Astrocyte of the cerebellum (primary cell): ENCODE data around the gene SZT2.

Source experiments
- DNase-seq: peaks from one replicate; pipeline ENCODE4 v3.0.0-alpha.2; 2011; ENCODE audit warnings: low read depth
- H3K4me3 ChIP-seq: 2 replicates; pipeline ENCODE4 v1.5.1; 2011; ENCODE audit warnings: mild to moderate bottlenecking, low read depth, low read length, moderate library complexity
- in situ Hi-C: cut with HindIII; loops from 2 replicates; pipeline ENCODE4 v1.10.0; 2017; ENCODE audit warnings: low sequenced_read_pairs
- TF ChIP-seq, protein P1 (sequence below): IDR thresholded peaks from 2 replicates; pipeline ENCODE4 v1.5.1; 2012; ENCODE audit warnings: low read length, low read depth, moderate library complexity, mild to moderate bottlenecking; ENCODE audit errors: missing control alignments

The SZT2 gene

DNA sequence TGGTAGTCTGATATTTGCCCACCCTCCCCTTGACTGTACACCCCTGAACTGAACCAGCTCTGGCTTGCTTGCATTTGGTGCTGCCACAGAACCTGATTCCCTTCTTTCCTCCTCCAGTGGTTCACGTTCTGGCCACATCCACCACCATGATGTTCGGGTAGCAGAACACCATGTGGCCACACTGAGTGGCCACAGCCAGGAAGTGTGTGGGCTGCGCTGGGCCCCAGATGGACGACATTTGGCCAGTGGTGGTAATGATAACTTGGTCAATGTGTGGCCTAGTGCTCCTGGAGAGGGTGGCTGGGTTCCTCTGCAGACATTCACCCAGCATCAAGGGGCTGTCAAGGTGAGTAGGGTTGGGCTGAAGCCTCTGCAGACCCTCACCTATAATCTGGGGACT lies 29.1 kb upstream of the SZT2 start:
- DNase-seq: no peak
- TF ChIP-seq, protein P1, sequence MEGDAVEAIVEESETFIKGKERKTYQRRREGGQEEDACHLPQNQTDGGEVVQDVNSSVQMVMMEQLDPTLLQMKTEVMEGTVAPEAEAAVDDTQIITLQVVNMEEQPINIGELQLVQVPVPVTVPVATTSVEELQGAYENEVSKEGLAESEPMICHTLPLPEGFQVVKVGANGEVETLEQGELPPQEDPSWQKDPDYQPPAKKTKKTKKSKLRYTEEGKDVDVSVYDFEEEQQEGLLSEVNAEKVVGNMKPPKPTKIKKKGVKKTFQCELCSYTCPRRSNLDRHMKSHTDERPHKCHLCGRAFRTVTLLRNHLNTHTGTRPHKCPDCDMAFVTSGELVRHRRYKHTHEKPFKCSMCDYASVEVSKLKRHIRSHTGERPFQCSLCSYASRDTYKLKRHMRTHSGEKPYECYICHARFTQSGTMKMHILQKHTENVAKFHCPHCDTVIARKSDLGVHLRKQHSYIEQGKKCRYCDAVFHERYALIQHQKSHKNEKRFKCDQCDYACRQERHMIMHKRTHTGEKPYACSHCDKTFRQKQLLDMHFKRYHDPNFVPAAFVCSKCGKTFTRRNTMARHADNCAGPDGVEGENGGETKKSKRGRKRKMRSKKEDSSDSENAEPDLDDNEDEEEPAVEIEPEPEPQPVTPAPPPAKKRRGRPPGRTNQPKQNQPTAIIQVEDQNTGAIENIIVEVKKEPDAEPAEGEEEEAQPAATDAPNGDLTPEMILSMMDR: no peak
- peak overlapping the region; percentile 18 for H3K4me3 ChIP-seq
- in situ Hi-C loops: no loop called here

DNA sequence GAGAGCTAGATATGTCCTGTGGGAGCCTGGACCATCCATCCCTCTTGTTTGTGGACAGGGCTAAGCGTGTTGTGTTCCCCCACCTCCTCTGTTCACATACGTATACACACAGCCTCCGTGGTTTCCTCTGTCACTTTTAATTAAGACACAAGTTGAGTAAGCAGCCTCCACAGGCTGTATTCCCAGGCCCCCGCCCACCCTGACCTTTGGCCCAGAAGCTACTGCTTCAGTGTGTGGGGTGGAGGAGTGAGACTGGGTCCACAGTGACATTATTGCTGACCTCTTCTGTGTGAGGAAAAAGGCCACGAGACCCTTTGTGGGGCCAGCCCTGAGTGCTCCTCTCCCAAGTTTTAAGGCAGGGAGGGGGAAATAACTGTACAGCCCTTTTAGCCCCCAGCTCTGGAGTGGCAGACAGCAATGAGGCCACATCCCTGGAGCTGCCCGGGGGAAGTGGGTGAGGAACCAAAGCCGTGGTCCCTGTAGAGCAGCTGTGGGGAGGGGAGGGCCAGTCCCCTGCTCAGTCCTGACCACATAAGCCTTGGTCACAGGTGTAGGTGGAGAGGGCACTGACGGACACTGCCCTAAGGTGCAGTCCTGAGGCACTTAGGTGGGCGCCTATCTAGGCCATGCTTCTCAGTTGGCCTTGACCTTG lies 26.3 kb upstream of the SZT2 start:
- TF ChIP-seq, protein P1: no peak
- in situ Hi-C loops: no loop called here
- no peak for DNase-seq
- H3K4me3 ChIP-seq: no peak overlapping the region

DNA sequence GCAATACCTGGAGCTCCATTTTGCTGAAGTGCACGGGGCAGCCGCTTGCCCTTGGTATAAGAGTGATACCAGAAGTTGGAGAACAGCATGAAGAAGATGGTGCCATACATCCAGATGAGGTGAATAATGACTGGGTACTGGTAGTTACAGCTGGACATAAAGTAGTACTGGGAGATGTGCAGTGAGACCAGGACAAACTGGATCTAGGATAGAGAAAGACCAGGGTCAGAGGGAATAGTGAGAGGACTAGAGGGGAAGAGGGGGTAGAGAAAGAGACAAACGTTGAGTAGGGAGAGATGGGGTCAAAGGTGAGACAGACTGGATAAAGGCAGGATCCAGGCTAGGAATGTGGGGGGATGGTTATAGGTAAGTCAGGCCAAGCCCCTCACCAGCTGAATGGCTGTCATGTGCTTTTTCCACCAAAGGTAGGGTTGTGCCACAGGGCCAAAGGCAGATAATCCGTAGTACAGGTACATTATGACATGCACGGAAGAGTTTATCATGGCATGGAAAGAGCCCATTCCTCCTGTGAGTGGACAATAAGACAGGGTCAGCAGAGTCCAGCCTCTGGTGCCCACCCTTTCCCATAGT lies 25.7 kb upstream of the SZT2 start:
- DNase-seq: no peak
- in situ Hi-C loops: no loop called here
- TF ChIP-seq, protein P1: no peak
- no peak overlapping the region for H3K4me3 ChIP-seq

DNA sequence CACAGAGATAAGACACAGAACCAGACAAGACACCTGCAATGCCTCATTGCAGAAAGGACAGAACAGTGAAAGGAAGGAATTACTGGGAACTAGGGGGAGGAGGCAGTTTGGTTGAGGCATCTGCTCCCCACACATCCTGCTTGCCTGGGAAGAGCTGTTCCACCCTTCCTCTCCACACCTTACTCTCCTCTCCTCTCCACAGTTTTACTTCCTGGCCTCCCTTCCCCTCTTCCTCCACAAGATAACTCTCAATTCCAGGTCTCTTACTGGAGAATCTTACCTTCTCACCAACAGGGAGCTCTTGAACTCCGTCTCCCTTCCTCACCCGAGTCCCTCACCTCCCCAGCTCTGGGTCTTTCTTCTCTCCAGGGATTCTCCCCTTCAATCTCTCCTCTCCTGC lies 24.0 kb upstream of the SZT2 start:
- H3K4me3 ChIP-seq: no peak overlapping the region
- no peak for DNase-seq
- in situ Hi-C loops: no loop called here
- TF ChIP-seq, protein P1: no peak

DNA sequence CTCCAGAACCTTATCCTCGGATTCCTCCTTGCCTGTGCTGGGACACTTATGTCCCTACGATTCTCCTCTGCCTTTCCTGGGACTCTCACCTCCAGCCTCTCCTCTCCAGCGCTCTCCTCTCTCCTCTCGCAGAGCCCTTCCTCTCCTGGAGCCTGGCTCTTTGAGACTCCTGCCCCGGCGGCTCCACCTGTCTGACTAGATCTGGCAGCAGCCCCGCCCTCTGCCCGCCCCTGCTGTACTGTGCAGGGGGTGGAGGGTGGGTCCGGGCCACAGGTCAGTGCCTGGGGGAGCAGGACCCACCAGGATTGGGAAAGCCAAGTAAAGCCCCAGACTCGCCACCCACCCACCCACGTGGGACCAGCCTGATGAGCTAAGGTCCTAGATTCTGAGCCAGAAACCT lies 23.5 kb upstream of the SZT2 start:
- H3K4me3 ChIP-seq: peak overlapping the region; percentile 77
- in situ Hi-C loops: no loop called here
- TF ChIP-seq, protein P1: no peak
- no peak for DNase-seq

DNA sequence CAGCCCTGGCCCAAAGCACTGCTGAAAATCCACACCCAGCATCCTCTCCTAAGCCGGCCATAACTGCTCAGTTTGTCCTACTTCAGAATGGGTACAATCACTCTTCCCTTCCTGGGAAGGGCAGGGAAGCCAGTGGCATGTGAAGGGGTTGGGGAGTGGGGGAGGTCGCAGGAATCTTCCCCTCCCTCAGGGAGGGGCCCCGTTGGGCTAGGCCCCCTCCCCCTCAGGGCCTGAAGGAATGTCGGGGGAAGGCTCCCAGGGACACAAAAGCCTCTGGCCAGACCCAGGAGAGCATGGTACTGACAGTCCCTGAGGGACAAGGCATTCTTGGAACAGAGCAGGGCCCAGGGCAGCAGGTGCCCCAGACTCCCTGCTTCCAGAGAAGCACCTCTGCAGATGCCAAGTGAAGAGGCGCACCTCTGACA lies 23.1 kb upstream of the SZT2 start:
- TF ChIP-seq, protein P1: no peak
- H3K4me3 ChIP-seq: peak overlapping the region; percentile 77
- DNase-seq: no peak
- in situ Hi-C loops: no loop called here
